Hepatocyte (in vitro differentiated cells): ENCODE data around the gene MTG2. TPM values are rescaled to one million over a fixed set of nuclear protein-coding genes. Genes with fewer than 3 reads are reported as not detected.
A peak's percentile ranks its signal among the peaks of the same experiment; 100 is the strongest.

Experiments used
- DNase-seq: peaks from one replicate; pipeline ENCODE4 v3.0.0-alpha.2; 2016; ENCODE audit warnings: low spot score
- H2AFZ ChIP-seq: fragments of 200-600 bp; sonication (generic); 2 replicates; pipeline ENCODE4 v1.6.0; 2016; ENCODE audit warnings: antibody characterized with exemption, mild to moderate bottlenecking
- H3K27ac ChIP-seq: fragments of 200-600 bp; sonication (generic); 2 replicates; pipeline ENCODE4 v1.5.1; 2016; ENCODE audit warnings: mild to moderate bottlenecking
- H3K27me3 ChIP-seq: fragments of 200-600 bp; sonication (generic); 2 replicates; pipeline ENCODE4 v1.6.1; 2016
- H3K36me3 ChIP-seq: fragments of 200-600 bp; sonication (generic); replicated peaks from 2 replicates; pipeline ENCODE4 v1.5.1; 2016; ENCODE audit warnings: low read depth; ENCODE audit not compliant: insufficient read depth
- H3K4me1 ChIP-seq: fragments of 200-600 bp; sonication (generic); 2 replicates; pipeline ENCODE4 v1.5.1; 2016; ENCODE audit warnings: mild to moderate bottlenecking, moderate library complexity; ENCODE audit not compliant: insufficient read depth
- H3K4me2 ChIP-seq: fragments of 200-600 bp; sonication (generic); 2 replicates; pipeline ENCODE4 v1.6.0; 2016
- H3K4me3 ChIP-seq: fragments of 200-600 bp; sonication (generic); 2 replicates; pipeline ENCODE4 v1.5.1; 2016; ENCODE audit warnings: mild to moderate bottlenecking
- H3K79me2 ChIP-seq: fragments of 200-600 bp; sonication (generic); 2 replicates; pipeline ENCODE4 v1.6.0; 2017; ENCODE audit warnings: mild to moderate bottlenecking
- H3K9me2 ChIP-seq: fragments of 200-600 bp; sonication (generic); replicated peaks from 2 replicates; pipeline ENCODE4 v1.6.0; 2017; ENCODE audit warnings: mild to moderate bottlenecking; ENCODE audit not compliant: insufficient read depth
- H3K9me3 ChIP-seq: fragments of 200-600 bp; sonication (generic); 2 replicates; pipeline ENCODE4 v1.5.1; 2016; ENCODE audit warnings: low read depth, mild to moderate bottlenecking
- H4K20me1 ChIP-seq: fragments of 200-600 bp; sonication (generic); 2 replicates; pipeline ENCODE4 v1.6.0; 2016; ENCODE audit warnings: mild to moderate bottlenecking; ENCODE audit not compliant: insufficient read depth, poor library complexity, severe bottlenecking
- EZH2 ChIP-seq: fragments of 200-600 bp; sonication (generic); IDR thresholded peaks from 2 replicates; pipeline ENCODE4 v1.6.1; 2016; ENCODE audit warnings: antibody characterized with exemption, mild to moderate bottlenecking, borderline replicate concordance
- EZH2phosphoT487 ChIP-seq: fragments of 200-600 bp; sonication (generic); IDR thresholded peaks from one replicate; pipeline ENCODE4 v1.6.1; 2018; ENCODE audit warnings: antibody characterized with exemption, mild to moderate bottlenecking, low read depth, moderate library complexity; ENCODE audit not compliant: unreplicated experiment, severe bottlenecking
- WGBS: methylation state at CpG from one replicate; pipeline ENCODE4 v1.1.6; 2016; ENCODE audit warnings: low lambda C conversion rate; ENCODE audit errors: missing lambda C conversion rate; 5-methylcytosine and 5-hydroxymethylcytosine counted together
- polyA plus RNA-seq: library from polyadenylated mRNA; unstranded; fragments of >200 nt; fragmentation: Nextera tagmentation; extraction: Ambion mirVana; gene quantifications from 2 replicates; pipeline ENCODE4 v1.2.1, GENCODE V29; 2016
- total RNA-seq: library from RNA; depleted of rRNA; stranded (reverse); fragments of >200 nt; gene quantifications from 2 replicates; pipeline ENCODE4 v1.2.3, GENCODE V29; 2014
- TF ChIP-seq, protein P1 (sequence below): fragments of 200-600 bp; sonication (generic); IDR thresholded peaks from 2 replicates; pipeline ENCODE4 v1.5.1; 2016; ENCODE audit warnings: antibody characterized with exemption, mild to moderate bottlenecking; ENCODE audit not compliant: poor library complexity

MTG2 gene, protein sequence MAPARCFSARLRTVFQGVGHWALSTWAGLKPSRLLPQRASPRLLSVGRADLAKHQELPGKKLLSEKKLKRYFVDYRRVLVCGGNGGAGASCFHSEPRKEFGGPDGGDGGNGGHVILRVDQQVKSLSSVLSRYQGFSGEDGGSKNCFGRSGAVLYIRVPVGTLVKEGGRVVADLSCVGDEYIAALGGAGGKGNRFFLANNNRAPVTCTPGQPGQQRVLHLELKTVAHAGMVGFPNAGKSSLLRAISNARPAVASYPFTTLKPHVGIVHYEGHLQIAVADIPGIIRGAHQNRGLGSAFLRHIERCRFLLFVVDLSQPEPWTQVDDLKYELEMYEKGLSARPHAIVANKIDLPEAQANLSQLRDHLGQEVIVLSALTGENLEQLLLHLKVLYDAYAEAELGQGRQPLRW
- total RNA-seq (16.7 and 18.4 TPM in 2 replicates), polyA plus RNA-seq (21.8 and 26.7 TPM in 2 replicates)

DNA sequence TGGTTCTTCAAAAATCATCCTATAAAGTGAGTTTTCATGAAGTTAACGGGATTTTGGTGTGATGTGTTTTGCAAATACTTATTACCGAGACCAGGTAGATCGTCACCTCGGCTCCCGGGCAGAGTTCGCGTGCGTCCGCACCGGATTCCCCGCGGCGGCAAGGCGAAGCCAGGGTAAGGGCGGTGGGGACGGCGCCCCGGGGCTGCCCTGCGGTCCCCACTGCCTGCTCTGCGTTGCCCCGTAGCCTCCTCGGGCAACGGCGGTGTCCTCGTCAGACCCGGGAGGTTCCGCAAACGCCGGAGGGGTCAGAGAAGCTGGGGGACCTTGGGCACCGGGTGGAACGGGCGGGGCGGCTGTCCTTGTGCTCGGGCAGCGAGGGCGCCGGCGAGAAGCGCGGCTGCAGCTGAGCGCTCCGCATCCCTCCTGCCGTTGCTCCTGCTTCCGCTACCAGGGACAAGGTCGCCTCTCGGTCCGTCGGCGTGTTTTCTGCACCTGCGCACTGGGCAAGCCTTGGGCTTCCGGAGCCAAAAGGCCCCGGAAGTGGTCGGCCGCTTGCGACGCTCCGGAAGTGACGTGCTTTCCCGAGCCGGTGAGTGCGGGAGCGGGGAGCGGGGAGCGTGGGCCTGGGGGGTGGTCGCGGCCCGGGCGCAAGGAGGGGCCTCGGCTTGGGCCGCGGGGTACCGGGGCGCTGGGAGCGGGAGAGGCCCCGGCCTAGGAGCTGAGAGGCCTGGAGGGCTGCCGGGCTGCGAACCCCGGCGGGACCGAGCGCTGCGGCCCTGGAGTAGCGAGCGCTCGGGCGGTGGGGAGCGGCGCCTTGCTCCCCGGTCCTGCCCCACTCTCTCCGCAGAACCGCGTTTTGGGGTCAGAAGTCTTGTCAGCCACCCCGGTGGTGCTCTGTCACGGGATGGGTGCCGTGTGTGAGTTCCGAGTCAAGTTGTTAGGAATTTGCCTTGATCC, at the start of gene MTG2:
MTG2 (plus strand) TSS at position 560 of the 957 bp plus-strand sequence. CDS start 10,393 bp downstream, outside the sequence.
- peak within 1 kb of the TSS; percentile 89 for H3K4me3 ChIP-seq
- no peaks in the 10 kb centered on the region for H3K9me3 ChIP-seq
- TF ChIP-seq EZH2: no peak
- TF ChIP-seq EZH2phosphoT487: no peak
- TF ChIP-seq, protein P1, sequence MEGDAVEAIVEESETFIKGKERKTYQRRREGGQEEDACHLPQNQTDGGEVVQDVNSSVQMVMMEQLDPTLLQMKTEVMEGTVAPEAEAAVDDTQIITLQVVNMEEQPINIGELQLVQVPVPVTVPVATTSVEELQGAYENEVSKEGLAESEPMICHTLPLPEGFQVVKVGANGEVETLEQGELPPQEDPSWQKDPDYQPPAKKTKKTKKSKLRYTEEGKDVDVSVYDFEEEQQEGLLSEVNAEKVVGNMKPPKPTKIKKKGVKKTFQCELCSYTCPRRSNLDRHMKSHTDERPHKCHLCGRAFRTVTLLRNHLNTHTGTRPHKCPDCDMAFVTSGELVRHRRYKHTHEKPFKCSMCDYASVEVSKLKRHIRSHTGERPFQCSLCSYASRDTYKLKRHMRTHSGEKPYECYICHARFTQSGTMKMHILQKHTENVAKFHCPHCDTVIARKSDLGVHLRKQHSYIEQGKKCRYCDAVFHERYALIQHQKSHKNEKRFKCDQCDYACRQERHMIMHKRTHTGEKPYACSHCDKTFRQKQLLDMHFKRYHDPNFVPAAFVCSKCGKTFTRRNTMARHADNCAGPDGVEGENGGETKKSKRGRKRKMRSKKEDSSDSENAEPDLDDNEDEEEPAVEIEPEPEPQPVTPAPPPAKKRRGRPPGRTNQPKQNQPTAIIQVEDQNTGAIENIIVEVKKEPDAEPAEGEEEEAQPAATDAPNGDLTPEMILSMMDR: no peak
- 1% methylated on average over 62 of the region's 96 CpGs for WGBS
- H2AFZ ChIP-seq: peak within 1 kb of the TSS; percentile 75
- H3K27me3 ChIP-seq: no peaks in the 10 kb centered on the region
- DNase-seq: peak; percentile 98
- peaks cover 15% of the 10 kb centered on the region for H3K4me1 ChIP-seq
- H3K79me2 ChIP-seq: peaks cover 44% of the 10 kb centered on the region
- peak within 1 kb of the TSS; percentile 97 for H3K4me2 ChIP-seq
- H4K20me1 ChIP-seq: no peaks in the 10 kb centered on the region
- H3K36me3 ChIP-seq: no peaks in the 10 kb centered on the region
- no peaks in the 10 kb centered on the region for H3K9me2 ChIP-seq
- H3K27ac ChIP-seq: peak within 1 kb of the TSS; percentile 92

DNA sequence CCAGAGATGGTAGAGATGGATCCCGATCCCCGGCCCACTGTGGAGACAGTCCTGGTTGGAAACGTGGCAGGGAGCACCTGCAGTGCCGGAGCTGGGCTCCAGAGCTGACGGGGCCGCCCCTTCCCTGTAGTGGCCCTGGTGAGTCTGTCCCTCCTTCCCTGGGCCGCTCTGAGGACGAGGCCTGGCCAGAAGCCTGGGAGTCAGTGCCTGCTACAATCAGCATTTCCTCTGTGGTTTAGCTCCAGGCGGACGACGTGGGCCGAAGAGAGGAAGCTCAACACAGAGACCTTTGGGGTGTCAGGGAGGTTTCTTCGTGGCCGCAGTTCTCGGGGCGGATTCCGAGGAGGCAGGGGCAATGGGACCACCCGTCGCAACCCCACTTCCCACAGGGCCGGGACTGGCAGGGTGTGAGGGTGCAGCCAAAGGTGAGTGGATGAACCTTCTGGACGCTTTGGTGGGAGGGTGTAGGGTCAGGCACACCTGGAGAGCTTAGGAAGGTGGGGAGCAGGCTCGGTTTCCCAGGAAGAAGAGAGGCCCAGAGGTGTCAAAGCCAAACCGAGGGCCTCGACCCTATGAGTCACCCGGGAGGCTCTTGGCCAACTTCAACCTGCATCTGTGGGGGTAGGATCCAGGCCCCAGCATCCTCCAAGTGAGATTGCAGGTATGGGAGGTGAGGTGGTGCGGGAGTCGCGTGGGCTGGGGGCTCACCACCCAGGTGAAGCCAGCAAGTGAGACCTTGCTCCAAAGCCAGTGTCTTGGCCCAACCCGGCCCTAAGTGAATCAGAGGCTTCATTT, 49.6 kb upstream of the MTG2 start:
- Histone ChIP-seq H3K9me2 (no peaks in the 10 kb centered on the region), H3K36me3 (no peaks in the 10 kb centered on the region), H3K4me1 (no peaks in the 10 kb centered on the region), H3K79me2 (peaks cover 30% of the 10 kb centered on the region), H3K27me3 (no peaks in the 10 kb centered on the region), H4K20me1 (peaks cover 14% of the 10 kb centered on the region), H3K9me3 (no peaks in the 10 kb centered on the region), H3K4me2 (no peak overlapping the region), H3K4me3 (no peak overlapping the region), H3K27ac (no peak overlapping the region), H2AFZ (no peak overlapping the region)
- no peak for DNase-seq
- no peak for TF ChIP-seq EZH2
- TF ChIP-seq, protein P1: no peak
- TF ChIP-seq EZH2phosphoT487: no peak
- WGBS: 93% methylated on average over 29 of the region's 29 CpGs

DNA sequence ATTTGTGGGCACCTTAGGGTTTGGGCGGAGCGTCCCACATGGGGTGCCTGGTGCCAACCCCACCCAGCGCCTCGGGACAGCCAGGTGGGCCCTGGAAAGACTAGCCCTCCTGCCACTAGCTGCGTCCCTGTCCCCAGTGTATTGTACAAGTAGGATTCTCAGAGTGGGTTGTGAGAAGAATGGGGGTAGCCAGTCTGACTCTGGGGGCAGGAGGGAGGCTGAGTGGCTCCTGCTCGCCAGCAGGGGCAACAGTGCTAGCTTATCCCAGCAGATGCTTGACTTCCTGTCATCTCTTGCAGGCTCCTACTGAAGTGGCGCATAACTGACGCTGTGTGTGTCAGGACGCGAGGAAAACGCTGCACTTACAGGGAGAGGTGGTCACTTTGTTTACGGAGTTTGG, 49.0 kb upstream of the MTG2 start:
- TF ChIP-seq EZH2 (no peak), EZH2phosphoT487 (no peak)
- TF ChIP-seq, protein P1: no peak
- Histone ChIP-seq H3K9me3 (no peaks in the 10 kb centered on the region), H3K9me2 (no peaks in the 10 kb centered on the region), H3K4me1 (no peaks in the 10 kb centered on the region), H4K20me1 (peaks cover 16% of the 10 kb centered on the region), H3K4me3 (no peak overlapping the region), H3K27me3 (no peaks in the 10 kb centered on the region), H3K36me3 (no peaks in the 10 kb centered on the region), H3K4me2 (no peak overlapping the region), H3K27ac (no peak overlapping the region), H3K79me2 (peaks cover 30% of the 10 kb centered on the region), H2AFZ (no peak overlapping the region)
- WGBS: 87% methylated on average over 12 of the region's 12 CpGs
- no peak for DNase-seq
